ENCODE data around the gene LCE1B. TPM values are rescaled to one million over a fixed set of nuclear protein-coding genes. Genes with fewer than 3 reads are reported as not detected.

The LCE1B gene
- total RNA-seq, 1 donor from 2014 or later: not detected

DNA sequence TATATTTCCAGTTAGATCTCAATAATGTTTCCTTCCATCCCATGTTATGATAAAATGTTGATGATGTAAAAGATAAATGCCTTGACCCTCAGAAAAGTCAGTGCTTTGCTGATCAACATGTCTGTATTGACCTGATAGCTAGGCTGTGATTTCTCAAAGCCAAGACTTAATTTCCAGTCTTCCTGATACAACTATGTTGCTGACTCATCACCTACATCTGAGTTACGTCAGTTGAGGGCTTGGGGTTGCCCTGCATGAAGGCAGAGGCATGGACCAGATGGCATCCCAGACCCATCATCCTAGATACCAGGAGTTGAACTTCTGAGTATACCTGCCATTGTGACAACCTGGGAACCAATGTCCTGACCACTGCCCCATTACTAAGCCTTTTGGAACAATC lies 10.4 kb upstream of the LCE1B start:
- no peaks in the 10 kb centered on the region for H3K4me1 Mint-ChIP-seq
- ChIA-PET CTCF (no interaction called here), POLR2A (no interaction called here)
- H3K27me3 Mint-ChIP-seq: peaks cover 10% of the 10 kb centered on the region
- no peaks in the 10 kb centered on the region for H3K9me3 Mint-ChIP-seq
- no peak for TF ChIP-seq CTCF (IDR thresholded peaks at IDR 0.05)
- DNase-seq: no peak
- H3K4me3 Mint-ChIP-seq: no peak overlapping the region
- no peaks in the 10 kb centered on the region for H3K36me3 Mint-ChIP-seq (ENCODE audit: low read depth)
- H3K27ac Mint-ChIP-seq: no peak overlapping the region
- intact Hi-C loops (cut with micrococcal nuclease): no loop called here
- ATAC-seq (ENCODE audit: low read depth): no peak

DNA sequence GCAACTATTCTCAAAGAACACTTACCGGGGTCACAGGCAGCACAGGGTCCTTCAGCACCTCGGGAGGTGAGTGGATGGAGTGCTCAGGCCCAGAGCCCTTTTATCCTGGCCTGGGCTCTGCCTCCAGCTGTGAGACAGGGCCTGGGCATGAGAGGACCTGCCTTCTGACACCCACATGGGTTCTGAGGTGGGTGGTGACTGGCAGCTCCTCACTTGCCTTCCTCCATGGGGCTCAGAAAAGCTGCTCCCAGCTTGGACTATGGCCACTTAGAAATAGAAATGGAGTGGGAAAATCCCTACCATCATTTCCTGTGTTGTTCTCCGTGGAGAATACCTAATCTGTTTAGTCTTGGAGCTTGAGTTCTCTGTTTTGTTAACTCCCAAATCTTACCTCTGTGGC lies 5.2 kb upstream of the LCE1B start, which contains the start of gene LCE1C:
LCE1C (minus strand) TSS at position 76 of the 400 bp plus-strand sequence. CDS start 1,173 bp downstream, outside the sequence.
- intact Hi-C loops (cut with micrococcal nuclease): no loop called here
- TF ChIP-seq CTCF (IDR thresholded peaks at IDR 0.05): no peak
- POLR2A ChIA-PET: no interaction called here
- DNase-seq (no peak), ATAC-seq (ENCODE audit: low read depth) (no peak)
- H3K27me3 Mint-ChIP-seq: peaks cover 8% of the 10 kb centered on the region
- H3K4me3 Mint-ChIP-seq: no peak within 1 kb of the TSS
- H3K27ac Mint-ChIP-seq: no peak within 1 kb of the TSS
- no peaks in the 10 kb centered on the region for H3K4me1 Mint-ChIP-seq
- H3K36me3 Mint-ChIP-seq (ENCODE audit: low read depth): no peaks in the 10 kb centered on the region
- H3K9me3 Mint-ChIP-seq: peaks cover 4% of the 10 kb centered on the region
- CTCF ChIA-PET: no interaction called here

DNA sequence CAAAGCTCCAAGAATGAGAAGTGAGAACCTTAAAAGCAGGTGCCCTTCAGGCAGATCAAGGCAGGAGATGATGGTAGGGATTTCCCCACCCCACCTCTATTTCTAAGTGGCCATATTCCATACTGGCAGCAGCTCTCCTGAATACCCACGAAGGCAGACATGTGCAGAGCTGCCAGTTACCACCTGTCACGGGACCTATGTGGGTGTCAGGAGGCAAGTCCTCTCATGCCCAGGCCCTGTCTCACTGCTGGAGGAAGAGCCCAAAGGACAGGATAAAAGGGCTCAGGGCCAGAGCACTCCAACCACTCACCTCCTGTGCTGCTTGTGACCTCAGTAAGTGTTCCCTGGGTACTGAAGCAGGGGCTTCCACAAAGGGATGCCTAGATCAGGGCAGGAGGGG lies 721 bp upstream of the LCE1B start:
- ChIA-PET CTCF (no interaction called here), POLR2A (no interaction called here)
- H3K4me1 Mint-ChIP-seq: no peaks in the 10 kb centered on the region
- ATAC-seq (ENCODE audit: low read depth) (no peak), DNase-seq (no peak)
- H3K36me3 Mint-ChIP-seq (ENCODE audit: low read depth): no peaks in the 10 kb centered on the region
- no peak overlapping the region for H3K4me3 Mint-ChIP-seq
- intact Hi-C loops (cut with micrococcal nuclease): no loop called here
- H3K9me3 Mint-ChIP-seq: peaks cover 4% of the 10 kb centered on the region
- TF ChIP-seq CTCF (IDR thresholded peaks at IDR 0.05): no peak
- no peak overlapping the region for H3K27ac Mint-ChIP-seq
- peaks cover 4% of the 10 kb centered on the region for H3K27me3 Mint-ChIP-seq

GRCh38 chr1:152817309-152817708 lies 5.5 kb downstream of the LCE1B start:
- no peak for TF ChIP-seq CTCF (IDR thresholded peaks at IDR 0.05)
- intact Hi-C loops (cut with micrococcal nuclease): no loop called here
- Mint-ChIP-seq H3K27me3 (no peaks in the 10 kb centered on the region), H3K9me3 (no peaks in the 10 kb centered on the region), H3K4me3 (no peak overlapping the region), H3K36me3 (ENCODE audit: low read depth) (no peaks in the 10 kb centered on the region), H3K4me1 (peaks cover 4% of the 10 kb centered on the region), H3K27ac (no peak overlapping the region)
- ChIA-PET CTCF (no interaction called here), POLR2A (no interaction called here)
- no peak for DNase-seq
- no peak for ATAC-seq (ENCODE audit: low read depth)

DNA sequence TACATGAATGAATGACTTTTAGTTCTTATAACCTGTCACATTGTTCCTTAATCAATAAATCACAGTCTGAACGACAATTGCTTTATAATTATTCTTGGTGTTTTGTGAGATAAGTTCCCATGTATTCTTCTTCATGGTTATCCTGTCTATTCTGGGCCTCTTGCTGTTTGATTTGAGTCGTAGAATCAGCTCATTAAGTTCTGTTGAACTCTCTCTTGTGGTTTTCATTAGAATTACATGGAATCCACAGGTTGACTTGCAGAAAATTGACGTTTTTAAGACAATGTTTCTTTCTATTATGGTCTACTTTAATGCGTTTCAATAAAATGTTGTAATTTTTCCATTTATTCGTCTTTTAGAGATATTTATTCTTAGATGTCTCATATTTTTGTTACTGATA lies 11.5 kb downstream of the LCE1B start:
- intact Hi-C loops (cut with micrococcal nuclease): no loop called here
- no peak overlapping the region for H3K27ac Mint-ChIP-seq
- peaks cover 16% of the 10 kb centered on the region for H3K27me3 Mint-ChIP-seq
- no peaks in the 10 kb centered on the region for H3K9me3 Mint-ChIP-seq
- ATAC-seq (ENCODE audit: low read depth) (no peak), DNase-seq (no peak)
- H3K4me3 Mint-ChIP-seq: no peak overlapping the region
- no peak for TF ChIP-seq CTCF (IDR thresholded peaks at IDR 0.05)
- no peaks in the 10 kb centered on the region for H3K36me3 Mint-ChIP-seq (ENCODE audit: low read depth)
- POLR2A ChIA-PET: no interaction called here
- peaks cover 4% of the 10 kb centered on the region for H3K4me1 Mint-ChIP-seq
- CTCF ChIA-PET: no interaction called here

All from activated B cell treated with CpG ODN at 0.5 μM for 24 hours (primary cell).